GM19238 (cell line): Measurements from ENCODE around the gene H2BK1.

ENCODE experiments used
- DNase-seq: peaks from one replicate; pipeline ENCODE4 v3.0.0; 2011; ENCODE audit warnings: low spot score; ENCODE audit not compliant: insufficient read length

Gene H2BK1

GRCh38 chr7:151245360-151246101 is 35.2 kb upstream of the H2BK1 start:
- peak; percentile 83 for DNase-seq

GRCh38 chr7:151244841-151245346 is 34.6 kb upstream of the H2BK1 start:
- DNase-seq = no peak

- DNase-seq = peak; percentile 75
Observed at GRCh38 chr7:151244196-151244840, 34.0 kb upstream of the H2BK1 start.

GRCh38 chr7:151243408-151244195 is 33.3 kb upstream of the H2BK1 start:
- peak; percentile 68 for DNase-seq

GRCh38 chr7:151243045-151243349 is 32.7 kb upstream of the H2BK1 start:
- DNase-seq = no peak

GRCh38 chr7:151242159-151243044 is 32.1 kb upstream of the H2BK1 start:
- no peak for DNase-seq

- no peak for DNase-seq
Observed at GRCh38 chr7:151241755-151242096, 31.4 kb upstream of the H2BK1 start.

GRCh38 chr7:151240942-151241754 is 30.9 kb upstream of the H2BK1 start:
- DNase-seq = no peak

- no peak for DNase-seq
Observed at GRCh38 chr7:151240536-151240935, 30.2 kb upstream of the H2BK1 start.

- no peak for DNase-seq
Observed at GRCh38 chr7:151239837-151240459, 29.7 kb upstream of the H2BK1 start.

- no peak for DNase-seq
Observed at GRCh38 chr7:151238924-151239836, 28.9 kb upstream of the H2BK1 start.

GRCh38 chr7:151238190-151238810 is 28.0 kb upstream of the H2BK1 start:
- no peak for DNase-seq

- no peak for DNase-seq
Observed at GRCh38 chr7:151237244-151238189, 27.2 kb upstream of the H2BK1 start.

GRCh38 chr7:151236406-151236805 is 26.1 kb upstream of the H2BK1 start:
- DNase-seq = no peak

- no peak for DNase-seq
Observed at GRCh38 chr7:151235091-151235787, 25.0 kb upstream of the H2BK1 start.

GRCh38 chr7:151233804-151234203 is 23.5 kb upstream of the H2BK1 start:
- DNase-seq = no peak
